Liver (tissue), 9 donors: Measurements from ENCODE around the gene INO80. TPM values are rescaled to one million over a fixed set of nuclear protein-coding genes. Genes with fewer than 3 reads are reported as not detected.

Experiments
- DNase-seq: peaks from one replicate; pipeline ENCODE4 v3.0.0-alpha.2; 2017; ENCODE audit warnings: low spot score
- H3K27ac ChIP-seq, 2 donors: one replicate each; pipeline ENCODE4 v1.7.0; 2013; ENCODE audit warnings: inconsistent platforms in 2 of 2, low read length in 2 of 2, control low read depth in 1 of 2, low read depth in 1 of 2, mild to moderate bottlenecking in 1 of 2
- H3K27me3 ChIP-seq, 4 donors: one replicate each; pipeline versions ENCODE4 v1.6.1 to v1.7.0; 2013; ENCODE audit warnings: low read length in 3 of 4, inconsistent platforms in 1 of 4, mild to moderate bottlenecking in 1 of 4, moderate library complexity in 1 of 4; ENCODE audit not compliant: control insufficient read depth in 4 of 4, insufficient read depth in 4 of 4
- H3K36me3 ChIP-seq, 4 donors: one replicate each; pipeline versions ENCODE4 v1.6.1 to v1.7.0; 2013; ENCODE audit warnings: low read length in 3 of 4, mild to moderate bottlenecking in 3 of 4, low read depth in 1 of 4, moderate library complexity in 1 of 4; ENCODE audit not compliant: control insufficient read depth in 4 of 4, insufficient read depth in 3 of 4
- H3K4me1 ChIP-seq, 4 donors: one replicate each; pipeline versions ENCODE4 v1.6.1 to v1.7.0; 2013; ENCODE audit warnings: low read length in 3 of 4, mild to moderate bottlenecking in 3 of 4, moderate library complexity in 1 of 4; ENCODE audit not compliant: control insufficient read depth in 4 of 4, insufficient read depth in 4 of 4
- H3K4me3 ChIP-seq, 3 donors: one replicate each; pipeline versions ENCODE4 v1.6.1 to v1.7.0; 2013; ENCODE audit warnings: low read length in 3 of 3, control low read depth in 1 of 3, low read depth in 1 of 3, mild to moderate bottlenecking in 1 of 3
- H3K9ac ChIP-seq, 2 donors: one replicate each; pipeline ENCODE4 v1.7.0; 2013; ENCODE audit warnings: low read length in 2 of 2, mild to moderate bottlenecking in 2 of 2, moderate library complexity in 2 of 2, control low read depth in 1 of 2, low read depth in 1 of 2
- H3K9me3 ChIP-seq, 4 donors: one replicate each; pipeline versions ENCODE4 v1.6.1 to v1.7.0; 2013; ENCODE audit warnings: low read length in 3 of 4; ENCODE audit not compliant: control insufficient read depth in 4 of 4
- EGR1 ChIP-seq, 2 donors: IDR thresholded peaks; 2 replicates each; pipeline ENCODE4 v1.6.1; 2016 to 2018; ENCODE audit warnings: antibody characterized with exemption in 2 of 2, low read depth in 2 of 2
- FOXA1 ChIP-seq: IDR thresholded peaks from 2 replicates; pipeline ENCODE4 v1.6.1; 2016; ENCODE audit warnings: antibody characterized with exemption
- FOXA2 ChIP-seq: IDR thresholded peaks from 2 replicates; pipeline ENCODE4 v1.6.1; 2016; ENCODE audit warnings: antibody characterized with exemption
- GABPA ChIP-seq, 2 donors: IDR thresholded peaks in 1 of 2; conservative IDR thresholded peaks in 1 of 2; 2 replicates each; pipeline ENCODE4 v1.6.1; 2016; ENCODE audit warnings: antibody characterized with exemption in 2 of 2, mild to moderate bottlenecking in 1 of 2, moderate library complexity in 1 of 2
- HNF4A ChIP-seq, 2 donors: conservative IDR thresholded peaks; 2 replicates each; pipeline ENCODE4 v1.6.1; 2016; ENCODE audit warnings: antibody characterized with exemption in 2 of 2, mild to moderate bottlenecking in 2 of 2
- HNF4G ChIP-seq: IDR thresholded peaks from 2 replicates; pipeline ENCODE4 v1.6.1; 2016; ENCODE audit warnings: antibody characterized with exemption
- JUND ChIP-seq, 2 donors: IDR thresholded peaks; 2 replicates each; pipeline ENCODE4 v1.6.1; 2016; ENCODE audit warnings: antibody characterized with exemption in 2 of 2
- NR2F2 ChIP-seq: IDR thresholded peaks from 2 replicates; pipeline ENCODE4 v1.6.1; 2016; ENCODE audit warnings: antibody characterized with exemption
- RAD21 ChIP-seq, 2 donors: IDR thresholded peaks; 2 replicates each; pipeline ENCODE4 v1.6.1; 2016; ENCODE audit warnings: antibody characterized with exemption in 2 of 2, mild to moderate bottlenecking in 2 of 2
- RXRA ChIP-seq, 2 donors: IDR thresholded peaks; 2 replicates each; pipeline ENCODE4 v1.6.1; 2017 to 2018; ENCODE audit warnings: antibody characterized with exemption in 2 of 2, mild to moderate bottlenecking in 1 of 2
- SP1 ChIP-seq: IDR thresholded peaks from 2 replicates; pipeline ENCODE4 v1.6.1; 2018; ENCODE audit warnings: antibody characterized with exemption, mild to moderate bottlenecking
- TAF1 ChIP-seq: conservative IDR thresholded peaks from 2 replicates; pipeline ENCODE4 v1.6.1; 2016; ENCODE audit warnings: antibody characterized with exemption, mild to moderate bottlenecking
- WGBS: extraction: QIAGEN DNeasy Blood & Tissue Kit; methylation state at CpG from one replicate; pipeline ENCODE4 v1.1.7; 2013; 5-methylcytosine and 5-hydroxymethylcytosine counted together
- polyA plus RNA-seq, 2 donors: library from polyadenylated mRNA; stranded (reverse) in 1 of 2; unstranded in 1 of 2; fragments of 200-250 nt in 1 of 2; fragments of >200 nt in 1 of 2; fragmentation: Nextera tagmentation in 1 of 2; extraction: Ambion mirVana in 1 of 2; gene quantifications; one replicate each; pipeline versions ENCODE4 v1.2.1 to v1.2.3, GENCODE V29; 2013 to 2015
- total RNA-seq, 2 donors: library from RNA; depleted of rRNA; stranded (reverse); fragments of >200 nt; gene quantifications; one replicate each; pipeline ENCODE4 v1.2.3, GENCODE V29; 2014
- TF ChIP-seq, protein P1 (sequence below): IDR thresholded peaks from 2 replicates; pipeline ENCODE4 v1.6.1; 2016; ENCODE audit warnings: antibody characterized with exemption
- TF ChIP-seq, protein P2 (sequence below): IDR thresholded peaks from 2 replicates; pipeline ENCODE4 v1.6.1; 2016; ENCODE audit warnings: antibody characterized with exemption, mild to moderate bottlenecking
- TF ChIP-seq, protein P3 (sequence below): fragments of 150-350 bp; IDR thresholded peaks from 2 replicates; pipeline ENCODE4 v1.5.1; 2017; ENCODE audit warnings: improper control_type of control experiment, low read depth, low read length; ENCODE audit not compliant: missing input control
- TF ChIP-seq, protein P4 (sequence below): IDR thresholded peaks from 2 replicates; pipeline ENCODE4 v1.6.1; 2016; ENCODE audit warnings: antibody characterized with exemption
- TF ChIP-seq, protein P5 (sequence below): IDR thresholded peaks from 2 replicates; pipeline ENCODE4 v1.6.1; 2016; ENCODE audit warnings: antibody characterized with exemption
- donor health status: healthy.
- donor health status: healthy.
- donor health status: healthy.
- donor health status: healthy.
- donor health status: healthy.

The INO80 gene
- total and polyA plus RNA-seq, 4 donors, result 3.2 to 19.7 (median 9.4) TPM

DNA sequence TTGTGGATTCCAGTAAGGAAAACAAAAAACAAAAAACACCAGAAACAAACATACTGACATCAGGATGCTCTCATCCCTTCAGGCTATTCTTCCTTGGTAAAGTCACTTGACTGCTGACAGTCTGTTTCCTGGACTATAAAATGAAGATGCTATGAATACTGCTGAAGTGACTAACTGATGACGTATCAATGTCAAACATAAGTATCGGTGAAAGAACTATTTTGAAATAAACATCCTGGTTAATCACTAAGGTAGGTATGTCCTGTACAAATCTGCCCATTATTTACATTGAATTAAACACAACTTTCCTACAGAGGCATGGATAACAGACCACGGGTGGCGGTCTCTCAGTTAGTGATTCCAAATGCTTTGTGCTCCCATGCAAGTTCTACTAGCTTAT lies 116.9 kb downstream of the INO80 start:
- peaks cover 0 to 8% (median 7%) of the 10 kb centered on the region in 4 donors for H3K4me1 ChIP-seq
- no peak for DNase-seq
- H3K9me3 ChIP-seq, result no peaks in the 10 kb centered on the region
- H3K27me3 ChIP-seq, result no peaks in the 10 kb centered on the region
- WGBS, result 96% methylated on average over 4 of the region's 4 CpGs
- H3K9ac ChIP-seq, result no peak overlapping the region
- H3K36me3 ChIP-seq, result peaks cover 4 to 26% (median 21%) of the 10 kb centered on the region in 4 donors
- no peak overlapping the region for H3K4me3 ChIP-seq
- TF ChIP-seq RAD21 (IDR thresholded peaks at IDR 0.05), result no peak
- TF ChIP-seq TAF1, result no peak
- no peak for TF ChIP-seq RXRA (IDR thresholded peaks at IDR 0.05)
- no peak for TF ChIP-seq HNF4A (conservative IDR thresholded peaks at IDR 0.05)
- TF ChIP-seq GABPA (IDR thresholded peaks at IDR 0.05 in 1 of 2, conservative IDR thresholded peaks at IDR 0.05 in 1 of 2), result no peak
- no peak for TF ChIP-seq FOXA2
- no peak overlapping the region for H3K27ac ChIP-seq

DNA sequence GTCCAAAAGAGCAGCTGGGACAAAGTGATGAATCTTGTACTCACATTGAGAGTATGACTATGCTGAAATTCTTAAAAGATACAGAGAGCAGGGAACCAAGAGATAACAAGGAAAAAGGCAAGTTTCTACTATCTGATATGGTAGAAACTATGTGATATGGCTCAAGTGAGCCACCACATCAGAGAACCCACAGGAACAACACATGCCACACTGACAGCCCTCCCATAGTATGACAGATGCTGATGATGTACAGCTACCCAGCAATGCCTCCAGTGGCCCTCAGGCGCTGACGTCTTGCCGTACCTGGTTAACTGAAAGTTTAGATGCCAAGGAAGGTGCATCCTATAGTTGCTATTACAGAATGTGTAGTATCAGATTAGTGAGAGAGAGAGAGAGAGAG lies 120.4 kb downstream of the INO80 start:
- Histone ChIP-seq H3K4me1 (no peaks in the 10 kb centered on the region), H3K27me3 (no peaks in the 10 kb centered on the region), H3K36me3 (peaks cover 3 to 33% (median 18%) of the 10 kb centered on the region in 4 donors), H3K9ac (no peak overlapping the region), H3K27ac (no peak overlapping the region), H3K9me3 (no peaks in the 10 kb centered on the region), H3K4me3 (no peak overlapping the region)
- TF ChIP-seq RAD21 (IDR thresholded peaks at IDR 0.05) (no peak), FOXA1 (no peak), SP1 (no peak), EGR1 (IDR thresholded peaks at IDR 0.05; ENCODE audit: low read depth in 2 of 2) (no peak), HNF4G (no peak), GABPA (IDR thresholded peaks at IDR 0.05 in 1 of 2, conservative IDR thresholded peaks at IDR 0.05 in 1 of 2) (no peak), JUND (IDR thresholded peaks at IDR 0.05) (no peak), NR2F2 (no peak), TAF1 (no peak)
- TF ChIP-seq, protein P1, sequence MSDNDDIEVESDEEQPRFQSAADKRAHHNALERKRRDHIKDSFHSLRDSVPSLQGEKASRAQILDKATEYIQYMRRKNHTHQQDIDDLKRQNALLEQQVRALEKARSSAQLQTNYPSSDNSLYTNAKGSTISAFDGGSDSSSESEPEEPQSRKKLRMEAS, result no peak
- TF ChIP-seq, protein P2, sequence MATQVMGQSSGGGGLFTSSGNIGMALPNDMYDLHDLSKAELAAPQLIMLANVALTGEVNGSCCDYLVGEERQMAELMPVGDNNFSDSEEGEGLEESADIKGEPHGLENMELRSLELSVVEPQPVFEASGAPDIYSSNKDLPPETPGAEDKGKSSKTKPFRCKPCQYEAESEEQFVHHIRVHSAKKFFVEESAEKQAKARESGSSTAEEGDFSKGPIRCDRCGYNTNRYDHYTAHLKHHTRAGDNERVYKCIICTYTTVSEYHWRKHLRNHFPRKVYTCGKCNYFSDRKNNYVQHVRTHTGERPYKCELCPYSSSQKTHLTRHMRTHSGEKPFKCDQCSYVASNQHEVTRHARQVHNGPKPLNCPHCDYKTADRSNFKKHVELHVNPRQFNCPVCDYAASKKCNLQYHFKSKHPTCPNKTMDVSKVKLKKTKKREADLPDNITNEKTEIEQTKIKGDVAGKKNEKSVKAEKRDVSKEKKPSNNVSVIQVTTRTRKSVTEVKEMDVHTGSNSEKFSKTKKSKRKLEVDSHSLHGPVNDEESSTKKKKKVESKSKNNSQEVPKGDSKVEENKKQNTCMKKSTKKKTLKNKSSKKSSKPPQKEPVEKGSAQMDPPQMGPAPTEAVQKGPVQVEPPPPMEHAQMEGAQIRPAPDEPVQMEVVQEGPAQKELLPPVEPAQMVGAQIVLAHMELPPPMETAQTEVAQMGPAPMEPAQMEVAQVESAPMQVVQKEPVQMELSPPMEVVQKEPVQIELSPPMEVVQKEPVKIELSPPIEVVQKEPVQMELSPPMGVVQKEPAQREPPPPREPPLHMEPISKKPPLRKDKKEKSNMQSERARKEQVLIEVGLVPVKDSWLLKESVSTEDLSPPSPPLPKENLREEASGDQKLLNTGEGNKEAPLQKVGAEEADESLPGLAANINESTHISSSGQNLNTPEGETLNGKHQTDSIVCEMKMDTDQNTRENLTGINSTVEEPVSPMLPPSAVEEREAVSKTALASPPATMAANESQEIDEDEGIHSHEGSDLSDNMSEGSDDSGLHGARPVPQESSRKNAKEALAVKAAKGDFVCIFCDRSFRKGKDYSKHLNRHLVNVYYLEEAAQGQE, result no peak
- TF ChIP-seq, protein P3, sequence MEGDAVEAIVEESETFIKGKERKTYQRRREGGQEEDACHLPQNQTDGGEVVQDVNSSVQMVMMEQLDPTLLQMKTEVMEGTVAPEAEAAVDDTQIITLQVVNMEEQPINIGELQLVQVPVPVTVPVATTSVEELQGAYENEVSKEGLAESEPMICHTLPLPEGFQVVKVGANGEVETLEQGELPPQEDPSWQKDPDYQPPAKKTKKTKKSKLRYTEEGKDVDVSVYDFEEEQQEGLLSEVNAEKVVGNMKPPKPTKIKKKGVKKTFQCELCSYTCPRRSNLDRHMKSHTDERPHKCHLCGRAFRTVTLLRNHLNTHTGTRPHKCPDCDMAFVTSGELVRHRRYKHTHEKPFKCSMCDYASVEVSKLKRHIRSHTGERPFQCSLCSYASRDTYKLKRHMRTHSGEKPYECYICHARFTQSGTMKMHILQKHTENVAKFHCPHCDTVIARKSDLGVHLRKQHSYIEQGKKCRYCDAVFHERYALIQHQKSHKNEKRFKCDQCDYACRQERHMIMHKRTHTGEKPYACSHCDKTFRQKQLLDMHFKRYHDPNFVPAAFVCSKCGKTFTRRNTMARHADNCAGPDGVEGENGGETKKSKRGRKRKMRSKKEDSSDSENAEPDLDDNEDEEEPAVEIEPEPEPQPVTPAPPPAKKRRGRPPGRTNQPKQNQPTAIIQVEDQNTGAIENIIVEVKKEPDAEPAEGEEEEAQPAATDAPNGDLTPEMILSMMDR, result no peak
- TF ChIP-seq, protein P4, sequence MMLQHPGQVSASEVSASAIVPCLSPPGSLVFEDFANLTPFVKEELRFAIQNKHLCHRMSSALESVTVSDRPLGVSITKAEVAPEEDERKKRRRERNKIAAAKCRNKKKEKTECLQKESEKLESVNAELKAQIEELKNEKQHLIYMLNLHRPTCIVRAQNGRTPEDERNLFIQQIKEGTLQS, result no peak
- TF ChIP-seq, protein P5, sequence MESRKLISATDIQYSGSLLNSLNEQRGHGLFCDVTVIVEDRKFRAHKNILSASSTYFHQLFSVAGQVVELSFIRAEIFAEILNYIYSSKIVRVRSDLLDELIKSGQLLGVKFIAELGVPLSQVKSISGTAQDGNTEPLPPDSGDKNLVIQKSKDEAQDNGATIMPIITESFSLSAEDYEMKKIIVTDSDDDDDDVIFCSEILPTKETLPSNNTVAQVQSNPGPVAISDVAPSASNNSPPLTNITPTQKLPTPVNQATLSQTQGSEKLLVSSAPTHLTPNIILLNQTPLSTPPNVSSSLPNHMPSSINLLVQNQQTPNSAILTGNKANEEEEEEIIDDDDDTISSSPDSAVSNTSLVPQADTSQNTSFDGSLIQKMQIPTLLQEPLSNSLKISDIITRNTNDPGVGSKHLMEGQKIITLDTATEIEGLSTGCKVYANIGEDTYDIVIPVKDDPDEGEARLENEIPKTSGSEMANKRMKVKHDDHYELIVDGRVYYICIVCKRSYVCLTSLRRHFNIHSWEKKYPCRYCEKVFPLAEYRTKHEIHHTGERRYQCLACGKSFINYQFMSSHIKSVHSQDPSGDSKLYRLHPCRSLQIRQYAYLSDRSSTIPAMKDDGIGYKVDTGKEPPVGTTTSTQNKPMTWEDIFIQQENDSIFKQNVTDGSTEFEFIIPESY, result no peak
- 96% methylated on average over 3 of the region's 3 CpGs for WGBS
- DNase-seq, result no peak
